Kidney (tissue), 14 donors: Measurements from ENCODE around the gene TMEM170B. TPM values are rescaled to one million over a fixed set of nuclear protein-coding genes. Genes with fewer than 3 reads are reported as not detected.

Experiments used
- DNase-seq, 5 donors: peaks; one replicate each; pipeline ENCODE4 v3.0.0-alpha.2; 2013 to 2020
- FAIRE-seq: peaks from 2 replicates; lab custom pipeline; 2012; peaks lifted over from hg19 to GRCh38; lab: Jason Lieb, UNC
- H3K27ac ChIP-seq, 2 donors: one replicate each; pipeline ENCODE4 v1.7.0; 2013; ENCODE audit warnings: low read depth in 2 of 2, low read length in 2 of 2, inconsistent platforms in 1 of 2
- H3K27me3 ChIP-seq: one replicate; pipeline ENCODE4 v1.7.1; 2013; ENCODE audit warnings: low read length, inconsistent platforms; ENCODE audit not compliant: control insufficient read depth, insufficient read depth
- H3K36me3 ChIP-seq, 3 donors: one replicate each; pipeline versions ENCODE4 v1.7.0 to v1.7.1; 2013; ENCODE audit warnings: low read length in 3 of 3, control low read depth in 1 of 3, inconsistent platforms in 1 of 3; ENCODE audit not compliant: insufficient read depth in 3 of 3, control insufficient read depth in 2 of 3
- H3K4me1 ChIP-seq, 3 donors: one replicate each; pipeline versions ENCODE4 v1.7.0 to v1.7.1; 2013; ENCODE audit warnings: low read length in 3 of 3, inconsistent platforms in 1 of 3, low read depth in 1 of 3; ENCODE audit not compliant: control insufficient read depth in 2 of 3, insufficient read depth in 2 of 3
- H3K4me3 ChIP-seq, 3 donors: one replicate each; pipeline versions ENCODE4 v1.7.0 to v1.8.1; 2013; ENCODE audit warnings: low read length in 3 of 3, control low read depth in 1 of 3, inconsistent platforms in 1 of 3
- H3K9ac ChIP-seq, 3 donors: one replicate each; pipeline versions ENCODE4 v1.7.0 to v1.7.1; 2013; ENCODE audit warnings: low read length in 3 of 3, control low read depth in 1 of 3, inconsistent platforms in 1 of 3
- H3K9me3 ChIP-seq, 3 donors: one replicate each; pipeline versions ENCODE4 v1.7.0 to v1.7.1; 2013; ENCODE audit warnings: low read length in 3 of 3, control low read depth in 1 of 3, inconsistent platforms in 1 of 3; ENCODE audit not compliant: control insufficient read depth in 2 of 3, insufficient read depth in 1 of 3
- intact Hi-C: fragments of 100-400 bp; cut with DNase I; formaldehyde crosslinking; loops from one replicate; pipeline ENCODE4 v1.11.1; 2022
- polyA plus RNA-seq: library from polyadenylated mRNA; stranded (reverse); fragments of 350-450 nt; fragmentation: Illumina TruSeq; extraction: RNeasy Lipid Tissue Mini Kit (QIAGEN cat#74804); gene quantifications from one replicate; pipeline ENCODE4 v1.2.3, GENCODE V29; 2014; ENCODE audit warnings: low read depth, low replicate concordance; ENCODE audit not compliant: insufficient read depth
- total RNA-seq: library from RNA; stranded (reverse); fragmentation: NEBNext Ultra II Directional; extraction: Animal tissue kit (Norgen Biotek cat#: 25700); gene quantifications from one replicate; pipeline ENCODE4 v1.2.1, GENCODE V29; 2021
- TF ChIP-seq, protein P1 (sequence below): IDR thresholded peaks from 3 replicates; pipeline ENCODE4 v1.5.1; 2012; ENCODE audit warnings: mild to moderate bottlenecking, moderate library complexity, borderline replicate concordance; ENCODE audit not compliant: insufficient read depth; ENCODE audit errors: extremely low read depth
- donor health status: control.
- donor health status: control.
- donor health status: control.
- donor health status: control.
- donor health status: control.
- donor health status: DM: yes; HTN: yes; CAD: no.
- donor health status: Normal renal cell carcinoma (clear cell type).

Gene TMEM170B
- total and polyA plus RNA-seq, 2 donors from 2014 or later, result 2.7 to 3.7 TPM

DNA sequence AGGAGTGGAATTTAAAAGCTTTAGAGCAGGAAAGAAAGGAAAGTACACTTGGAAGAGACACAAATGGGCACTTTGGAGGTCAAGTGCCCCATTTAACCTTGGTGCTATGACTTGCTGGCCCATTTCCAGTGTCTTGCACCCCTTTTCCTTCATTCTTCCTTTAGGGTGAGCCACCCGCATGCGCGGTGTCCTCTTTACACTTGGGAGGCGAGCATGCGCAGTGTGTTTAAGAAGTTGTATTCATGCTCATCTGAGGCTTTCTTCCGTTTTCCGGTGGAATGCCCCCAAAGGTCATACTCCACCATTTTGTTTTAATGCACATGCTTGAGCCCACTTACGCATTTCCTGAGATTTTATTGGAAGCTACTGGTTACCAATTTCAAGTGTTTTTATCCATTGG is 29.1 kb downstream of the TMEM170B start:
- no peak for DNase-seq
- intact Hi-C loops, result no loop called here
- TF ChIP-seq, protein P1, sequence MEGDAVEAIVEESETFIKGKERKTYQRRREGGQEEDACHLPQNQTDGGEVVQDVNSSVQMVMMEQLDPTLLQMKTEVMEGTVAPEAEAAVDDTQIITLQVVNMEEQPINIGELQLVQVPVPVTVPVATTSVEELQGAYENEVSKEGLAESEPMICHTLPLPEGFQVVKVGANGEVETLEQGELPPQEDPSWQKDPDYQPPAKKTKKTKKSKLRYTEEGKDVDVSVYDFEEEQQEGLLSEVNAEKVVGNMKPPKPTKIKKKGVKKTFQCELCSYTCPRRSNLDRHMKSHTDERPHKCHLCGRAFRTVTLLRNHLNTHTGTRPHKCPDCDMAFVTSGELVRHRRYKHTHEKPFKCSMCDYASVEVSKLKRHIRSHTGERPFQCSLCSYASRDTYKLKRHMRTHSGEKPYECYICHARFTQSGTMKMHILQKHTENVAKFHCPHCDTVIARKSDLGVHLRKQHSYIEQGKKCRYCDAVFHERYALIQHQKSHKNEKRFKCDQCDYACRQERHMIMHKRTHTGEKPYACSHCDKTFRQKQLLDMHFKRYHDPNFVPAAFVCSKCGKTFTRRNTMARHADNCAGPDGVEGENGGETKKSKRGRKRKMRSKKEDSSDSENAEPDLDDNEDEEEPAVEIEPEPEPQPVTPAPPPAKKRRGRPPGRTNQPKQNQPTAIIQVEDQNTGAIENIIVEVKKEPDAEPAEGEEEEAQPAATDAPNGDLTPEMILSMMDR, result no peak

DNA sequence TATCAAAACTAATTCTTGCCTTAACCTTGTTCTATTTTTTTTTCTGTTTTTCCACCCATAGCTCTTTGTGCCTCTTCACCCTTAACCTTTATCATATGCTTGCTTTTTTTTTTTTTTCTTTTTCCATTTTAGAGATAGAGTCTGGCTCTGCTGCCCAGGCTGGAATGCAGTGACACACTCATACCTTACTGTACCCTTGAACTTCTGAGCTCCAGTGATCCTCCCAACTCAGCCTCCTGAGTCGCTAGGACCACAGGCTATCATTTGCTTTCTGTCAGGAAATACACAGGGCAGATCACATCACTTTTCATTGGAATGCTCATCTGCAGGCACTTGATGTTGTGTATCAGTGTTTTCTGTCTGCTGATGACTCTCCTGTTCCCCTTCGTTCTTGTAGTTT is 33.5 kb downstream of the TMEM170B start:
- intact Hi-C loops, result no loop called here
- FAIRE-seq (no peak), DNase-seq (no peak)
- no peaks in the 10 kb centered on the region for H3K9me3 ChIP-seq
- no peak overlapping the region for H3K9ac ChIP-seq
- TF ChIP-seq, protein P1, result no peak
- H3K4me1 ChIP-seq, result no peaks in the 10 kb centered on the region
- no peaks in the 10 kb centered on the region for H3K27me3 ChIP-seq
- H3K4me3 ChIP-seq, result no peak overlapping the region
- no peak overlapping the region for H3K27ac ChIP-seq
- peaks cover 0 to 3% (median 0%) of the 10 kb centered on the region in 3 donors for H3K36me3 ChIP-seq

More for the DNA sequence above, 29.1 kb downstream of the TMEM170B start:
- Histone ChIP-seq H3K36me3 (peaks cover 0 to 3% (median 0%) of the 10 kb centered on the region in 3 donors), H3K9me3 (no peaks in the 10 kb centered on the region), H3K9ac (no peak overlapping the region), H3K4me1 (no peaks in the 10 kb centered on the region), H3K4me3 (no peak overlapping the region), H3K27ac (no peak overlapping the region), H3K27me3 (no peaks in the 10 kb centered on the region)
- no peak for FAIRE-seq

DNA sequence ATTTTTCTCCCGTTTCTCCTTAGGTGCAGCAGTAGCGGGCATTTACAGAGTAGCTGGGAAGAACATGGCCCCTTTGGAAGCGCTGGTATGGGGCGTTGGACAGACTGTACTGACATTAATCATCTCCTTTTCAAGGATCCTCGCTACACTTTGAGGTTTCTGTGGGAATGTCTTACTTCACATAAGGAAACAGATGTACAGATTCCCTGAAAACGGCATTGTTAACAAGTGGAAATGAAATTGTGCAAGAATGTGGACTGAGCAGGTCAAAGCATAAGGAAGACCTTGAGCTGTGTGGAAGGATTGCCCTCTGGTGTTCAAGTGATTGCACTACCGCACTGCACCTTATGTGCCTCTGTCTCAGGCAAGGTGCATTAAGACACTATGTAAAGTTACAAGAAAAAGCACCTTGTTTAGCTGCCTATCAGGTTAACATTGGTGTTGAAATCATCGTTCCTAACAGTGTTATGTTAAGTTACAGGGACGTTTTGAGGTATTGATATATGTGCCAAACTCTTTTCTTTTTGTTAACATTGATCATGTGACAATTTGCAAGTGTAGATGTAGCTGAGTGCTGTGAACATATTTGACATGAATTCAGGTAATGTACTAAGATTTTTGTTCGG is 38.0 kb downstream of the TMEM170B start:
- no peaks in the 10 kb centered on the region for H3K27me3 ChIP-seq
- peaks cover 0 to 2% (median 0%) of the 10 kb centered on the region in 3 donors for H3K36me3 ChIP-seq
- TF ChIP-seq, protein P1, result peak; percentile 97
- FAIRE-seq (peak; percentile 91), DNase-seq (peak in 4 of 5 donors; percentile 64 to 84 (median 74))
- peak overlapping the region in 2 of 3 donors; percentile 37 to 45 for H3K4me3 ChIP-seq
- H3K9ac ChIP-seq, result no peak overlapping the region
- H3K9me3 ChIP-seq, result no peaks in the 10 kb centered on the region
- no peak overlapping the region for H3K27ac ChIP-seq
- H3K4me1 ChIP-seq, result no peaks in the 10 kb centered on the region
- intact Hi-C loops, result no loop called here
